Astrocyte (in vitro differentiated cells and primary cell): ENCODE measurements around the gene RAD21L1. TPM values are rescaled to one million over a fixed set of nuclear protein-coding genes. Genes with fewer than 3 reads are reported as not detected.

Experiments
- DNase-seq: peaks from one replicate; pipeline ENCODE4 v3.0.0-alpha.2; 2010; ENCODE audit warnings: low read depth
- FAIRE-seq: peaks from 2 replicates; lab custom pipeline; 2011; peaks lifted over from hg19 to GRCh38; lab: Jason Lieb, UNC
- H2AFZ ChIP-seq: 2 replicates; pipeline ENCODE4 v1.6.0; 2012; ENCODE audit warnings: low read depth, low read length, inconsistent platforms
- H3K27ac ChIP-seq: 2 replicates; pipeline ENCODE4 v1.5.1; 2011; ENCODE audit warnings: low read depth, low read length, inconsistent platforms
- H3K27me3 ChIP-seq: 2 replicates; pipeline ENCODE4 v1.6.0; 2011; ENCODE audit warnings: low read length, inconsistent platforms; ENCODE audit not compliant: insufficient read depth
- H3K36me3 ChIP-seq: 2 replicates; pipeline ENCODE4 v1.5.1; 2011; ENCODE audit warnings: low read length, inconsistent platforms; ENCODE audit not compliant: insufficient read depth
- H3K4me1 ChIP-seq: 2 replicates; pipeline ENCODE4 v1.5.1; 2011; ENCODE audit warnings: low read length, inconsistent platforms; ENCODE audit not compliant: insufficient read depth
- H3K4me2 ChIP-seq: 2 replicates; pipeline ENCODE4 v1.6.0; 2012; ENCODE audit warnings: low read length, inconsistent platforms
- H3K4me3 ChIP-seq: 2 replicates; pipeline ENCODE4 v1.5.1; 2011; ENCODE audit warnings: low read depth, mild to moderate bottlenecking, low read length, inconsistent platforms; ENCODE audit not compliant: insufficient read depth
- H3K79me2 ChIP-seq: 2 replicates; pipeline ENCODE4 v1.6.0; 2012; ENCODE audit warnings: mild to moderate bottlenecking, low read length, inconsistent platforms; ENCODE audit not compliant: insufficient read depth
- H3K9ac ChIP-seq: 2 replicates; pipeline ENCODE4 v1.6.0; 2012; ENCODE audit warnings: mild to moderate bottlenecking, low read length, inconsistent platforms
- H3K9me3 ChIP-seq: 2 replicates; pipeline ENCODE4 v1.5.1; 2012; ENCODE audit warnings: low read depth, mild to moderate bottlenecking, low read length, inconsistent platforms; ENCODE audit not compliant: insufficient read depth
- H4K20me1 ChIP-seq: 2 replicates; pipeline ENCODE4 v1.6.0; 2012; ENCODE audit warnings: low read length, inconsistent platforms; ENCODE audit not compliant: insufficient read depth
- H3K27ac Mint-ChIP-seq: one replicate; pipeline ENCODE4 v1.8.0; 2021; ENCODE audit warnings: mild to moderate bottlenecking, mixed read lengths; ENCODE audit not compliant: unreplicated experiment
- H3K27me3 Mint-ChIP-seq: one replicate; pipeline ENCODE4 v1.8.0; 2021; ENCODE audit warnings: low read depth, mixed read lengths; ENCODE audit not compliant: unreplicated experiment
- H3K36me3 Mint-ChIP-seq: one replicate; pipeline ENCODE4 v1.8.0; 2021; ENCODE audit warnings: low read depth, mixed read lengths; ENCODE audit not compliant: unreplicated experiment
- H3K4me1 Mint-ChIP-seq: one replicate; pipeline ENCODE4 v1.8.0; 2021; ENCODE audit warnings: low read depth, mixed read lengths; ENCODE audit not compliant: unreplicated experiment
- H3K4me3 Mint-ChIP-seq: one replicate; pipeline ENCODE4 v1.8.0; 2021; ENCODE audit warnings: mild to moderate bottlenecking, moderate library complexity, mixed read lengths; ENCODE audit not compliant: unreplicated experiment
- H3K9me3 Mint-ChIP-seq: one replicate; pipeline ENCODE4 v1.8.0; 2021; ENCODE audit warnings: mild to moderate bottlenecking, mixed read lengths; ENCODE audit not compliant: unreplicated experiment
- CTCF ChIP-seq: IDR thresholded peaks from 2 replicates; pipeline ENCODE4 v1.5.1; 2011; ENCODE audit warnings: low read depth, mild to moderate bottlenecking, inconsistent platforms, low read length, moderate library complexity; ENCODE audit not compliant: insufficient read depth
- EZH2 ChIP-seq: IDR thresholded peaks from 2 replicates; pipeline ENCODE4 v1.6.1; 2012; ENCODE audit warnings: mild to moderate bottlenecking, low read length, inconsistent platforms; ENCODE audit not compliant: insufficient read depth
- total RNA-seq: library from RNA; stranded (reverse); gene quantifications from 2 replicates; pipeline ENCODE4 v1.2.1, GENCODE V29; 2021

RAD21L1 gene
- total RNA-seq, 1 donor from 2014 or later = not detected

GRCh38 chr20:1204113-1204512 lies 21.7 kb upstream of the RAD21L1 start:
- Mint-ChIP-seq H3K9me3 (no peaks in the 10 kb centered on the region), H3K27ac (no peak overlapping the region), H3K4me1 (no peaks in the 10 kb centered on the region), H3K4me3 (no peak overlapping the region), H3K36me3 (no peaks in the 10 kb centered on the region), H3K27me3 (peaks cover 20% of the 10 kb centered on the region)
- no peak for FAIRE-seq
- Histone ChIP-seq H3K27me3 (peaks cover 22% of the 10 kb centered on the region), H3K27ac (no peak overlapping the region), H3K9me3 (no peaks in the 10 kb centered on the region), H3K9ac (no peak overlapping the region), H3K79me2 (no peaks in the 10 kb centered on the region), H3K4me3 (no peak overlapping the region), H2AFZ (no peak overlapping the region), H3K36me3 (no peaks in the 10 kb centered on the region), H3K4me1 (no peaks in the 10 kb centered on the region), H4K20me1 (no peaks in the 10 kb centered on the region), H3K4me2 (no peak overlapping the region)
- no peak for DNase-seq
- TF ChIP-seq EZH2 (no peak), CTCF (no peak)

DNA sequence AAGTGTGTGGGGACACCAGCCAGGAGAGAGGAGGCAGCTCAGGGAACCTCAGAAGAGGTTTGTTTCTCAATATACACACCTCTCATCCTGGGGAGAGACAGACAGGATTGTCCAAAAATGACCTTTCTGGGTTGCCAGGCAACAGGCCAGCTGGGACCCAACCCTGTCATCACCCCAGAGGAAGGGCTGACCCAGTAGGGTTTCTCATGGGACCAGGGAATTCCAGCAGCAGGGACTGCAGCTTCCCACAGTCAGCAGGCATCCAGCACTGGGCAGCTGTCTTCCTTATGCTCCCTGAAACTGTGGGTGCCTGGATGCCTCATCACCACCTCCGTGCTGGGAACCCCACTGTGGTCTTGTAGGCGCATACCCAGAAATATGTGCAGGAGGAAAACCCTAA lies 21.3 kb upstream of the RAD21L1 start:
- H3K4me1 ChIP-seq = no peaks in the 10 kb centered on the region
- H3K27ac ChIP-seq = no peak overlapping the region
- peaks cover 26% of the 10 kb centered on the region for H3K27me3 ChIP-seq

More for the DNA sequence above, 21.3 kb upstream of the RAD21L1 start:
- Mint-ChIP-seq H3K4me1 (no peaks in the 10 kb centered on the region), H3K9me3 (no peaks in the 10 kb centered on the region), H3K36me3 (no peaks in the 10 kb centered on the region), H3K4me3 (no peak overlapping the region), H3K27me3 (peaks cover 22% of the 10 kb centered on the region), H3K27ac (no peak overlapping the region)
- Histone ChIP-seq H3K9me3 (no peaks in the 10 kb centered on the region), H2AFZ (no peak overlapping the region), H4K20me1 (no peaks in the 10 kb centered on the region), H3K4me3 (no peak overlapping the region), H3K9ac (no peak overlapping the region), H3K79me2 (no peaks in the 10 kb centered on the region), H3K4me2 (no peak overlapping the region), H3K36me3 (no peaks in the 10 kb centered on the region)
- no peak for DNase-seq
- TF ChIP-seq CTCF (no peak), EZH2 (no peak)
- FAIRE-seq = no peak
